NCI-H2107 (cell line): ENCODE data around the gene KCNMA1.
"Not testable (repeated sequence)": the region's sequence is repeated elsewhere in the genome, so short reads cannot be mapped to it uniquely, and the experiment has no call there.

ENCODE experiments used
- DNase-seq: peaks from one replicate; lab custom pipeline; 2025; lab: John Stamatoyannopoulos, UW

Gene KCNMA1

DNA sequence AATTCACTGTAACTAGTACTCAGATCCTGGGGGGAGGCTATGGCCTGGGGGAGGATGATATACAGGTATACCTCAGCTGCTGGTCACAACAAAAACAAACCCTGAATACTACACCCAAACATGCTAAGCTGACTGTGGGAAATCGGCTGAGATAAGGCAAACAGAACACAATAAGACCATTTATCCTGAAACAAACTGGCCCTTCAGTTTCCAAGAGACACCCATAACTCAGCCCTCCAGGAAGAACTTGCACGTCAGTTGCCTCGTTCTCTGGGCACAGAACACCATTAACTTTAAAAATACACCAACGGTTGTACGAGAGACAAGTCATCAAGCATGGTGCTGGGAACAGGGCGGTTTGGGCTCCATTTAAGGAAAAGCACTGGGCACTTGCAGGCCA is 24.1 kb upstream of the KCNMA1 start:
- no peak for DNase-seq

DNA sequence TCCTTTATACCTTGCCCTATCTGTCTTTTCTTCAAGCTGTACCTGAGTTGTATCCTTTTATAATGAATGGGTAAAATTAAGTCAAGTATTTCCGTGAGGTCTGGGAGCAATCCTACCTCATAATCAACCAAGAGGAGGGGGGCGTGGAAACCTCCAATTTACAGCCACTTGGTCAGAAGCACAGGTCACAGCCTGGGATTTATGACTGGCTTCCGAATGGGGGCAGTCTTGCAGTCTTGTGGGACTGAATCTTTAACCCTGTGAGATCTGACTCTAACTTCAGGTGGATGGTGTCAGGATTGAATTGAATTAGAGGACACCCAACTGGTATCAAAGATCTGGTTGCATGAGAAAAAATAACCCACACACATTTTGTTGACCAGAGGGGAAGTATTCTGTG is 23.5 kb upstream of the KCNMA1 start:
- DNase-seq = no peak

DNA sequence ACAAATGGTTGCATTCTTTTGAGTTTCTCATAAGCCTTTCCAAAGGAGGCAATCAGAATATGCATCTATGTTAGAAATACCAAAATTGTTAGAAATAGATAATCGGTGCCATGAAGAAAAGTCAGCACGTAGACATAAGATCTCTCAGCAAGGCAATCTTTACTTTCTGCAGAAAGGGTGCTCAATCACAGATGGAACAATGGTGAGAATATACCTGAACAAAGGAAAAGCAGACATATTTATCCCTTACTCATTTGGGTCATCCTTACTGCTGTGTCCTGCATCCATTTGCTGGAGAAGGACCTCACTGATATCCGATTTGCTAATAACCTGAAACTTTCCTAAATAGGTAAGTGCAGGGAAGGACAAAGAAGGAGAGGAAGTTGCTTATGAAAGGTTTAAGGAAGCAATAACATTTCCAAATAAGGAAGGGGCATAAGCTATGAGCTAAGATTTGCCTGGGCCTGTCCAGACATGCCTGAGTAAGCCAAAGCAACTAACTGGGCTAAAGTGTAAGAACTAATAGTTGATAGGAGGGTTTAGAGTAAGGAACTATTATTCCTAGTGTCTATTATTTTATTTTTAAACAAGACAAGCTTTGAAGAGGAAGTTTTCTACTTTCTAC is 21.6 kb upstream of the KCNMA1 start:
- DNase-seq = not testable (repeated sequence)

DNA sequence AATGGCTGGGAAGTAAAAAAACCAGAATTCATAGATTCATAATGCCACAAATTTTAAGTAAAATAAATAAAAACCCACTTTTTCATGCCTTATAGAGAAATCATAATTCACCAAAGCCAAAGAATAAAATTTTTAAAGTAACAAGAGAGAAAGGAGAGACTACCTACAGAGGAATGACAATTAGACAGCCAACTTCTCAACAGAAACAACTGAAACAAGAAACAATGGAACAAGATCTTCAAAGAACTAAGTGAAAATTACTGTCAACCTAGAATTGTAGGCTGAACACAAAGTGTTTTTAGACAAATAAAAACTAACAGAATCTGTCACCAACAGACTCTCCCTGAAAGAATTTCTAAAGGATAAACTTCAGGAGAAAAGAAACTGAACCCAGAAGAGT is 15.6 kb upstream of the KCNMA1 start:
- DNase-seq = no peak

DNA sequence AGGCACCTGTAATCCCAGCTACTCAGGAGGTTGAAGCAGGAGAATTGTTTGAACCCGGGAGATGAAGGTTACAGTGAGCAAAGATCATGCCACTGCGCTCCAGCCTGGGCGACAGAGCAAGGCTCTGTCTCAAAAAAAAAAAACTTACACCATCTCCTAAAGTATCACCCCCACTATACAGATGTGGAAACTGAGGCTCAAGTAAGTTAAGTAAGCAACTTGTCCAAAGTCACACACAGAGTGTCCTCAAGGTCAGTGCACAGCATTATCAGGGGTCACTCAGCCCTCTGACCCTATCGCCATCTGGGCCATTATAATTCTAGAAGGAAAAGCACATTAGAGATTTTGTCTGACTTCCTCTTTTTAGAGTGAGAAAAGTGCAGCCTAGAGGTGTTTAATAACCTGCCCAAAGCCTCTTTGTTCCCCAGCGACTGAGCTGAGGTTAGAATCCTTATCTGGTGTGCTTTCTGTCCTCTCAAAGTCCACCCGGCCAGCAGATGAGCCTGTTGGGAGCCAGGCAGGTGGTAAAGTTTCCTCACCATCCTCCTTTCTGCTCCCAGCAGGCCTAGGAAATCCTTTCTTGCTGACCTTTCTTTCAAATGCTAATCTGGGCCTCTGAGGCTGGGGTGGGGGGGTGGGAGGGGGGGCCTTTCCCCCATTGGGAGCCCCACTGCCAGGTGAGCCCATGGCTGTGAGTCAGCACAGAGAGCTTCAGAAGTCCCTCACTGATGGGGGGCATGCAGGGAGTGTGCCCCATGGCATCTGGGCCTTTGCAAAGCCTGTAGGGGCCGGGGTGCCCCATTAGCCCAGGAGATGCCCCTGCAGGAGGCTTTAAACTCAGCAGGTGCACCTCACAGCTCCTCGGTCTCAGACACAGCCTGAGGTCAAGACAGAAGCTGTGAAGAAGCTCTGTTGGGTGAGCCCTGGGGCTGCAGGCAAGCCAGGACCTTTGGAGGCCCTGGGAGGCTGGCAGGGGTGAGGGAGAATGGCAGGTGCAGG is 12.0 kb upstream of the KCNMA1 start:
- DNase-seq = no peak

DNA sequence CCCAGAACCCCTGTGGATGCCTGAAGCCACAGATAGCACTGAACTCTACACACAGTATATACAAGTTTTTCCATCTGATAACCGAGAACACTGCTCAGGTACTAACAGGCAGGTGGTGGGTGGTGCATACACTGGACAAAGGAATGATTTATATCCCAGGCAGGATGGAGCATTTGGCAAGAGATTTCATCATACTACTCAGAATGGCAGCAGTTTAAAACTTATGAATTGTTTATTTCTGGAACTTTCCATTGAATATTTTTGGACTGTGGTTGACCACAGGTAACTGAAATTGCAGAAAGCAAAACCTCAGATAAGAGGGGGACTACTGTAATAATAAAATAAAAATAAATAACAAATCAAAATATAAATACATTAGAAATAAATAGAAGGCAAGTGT is 10.9 kb upstream of the KCNMA1 start:
- DNase-seq = no peak

DNA sequence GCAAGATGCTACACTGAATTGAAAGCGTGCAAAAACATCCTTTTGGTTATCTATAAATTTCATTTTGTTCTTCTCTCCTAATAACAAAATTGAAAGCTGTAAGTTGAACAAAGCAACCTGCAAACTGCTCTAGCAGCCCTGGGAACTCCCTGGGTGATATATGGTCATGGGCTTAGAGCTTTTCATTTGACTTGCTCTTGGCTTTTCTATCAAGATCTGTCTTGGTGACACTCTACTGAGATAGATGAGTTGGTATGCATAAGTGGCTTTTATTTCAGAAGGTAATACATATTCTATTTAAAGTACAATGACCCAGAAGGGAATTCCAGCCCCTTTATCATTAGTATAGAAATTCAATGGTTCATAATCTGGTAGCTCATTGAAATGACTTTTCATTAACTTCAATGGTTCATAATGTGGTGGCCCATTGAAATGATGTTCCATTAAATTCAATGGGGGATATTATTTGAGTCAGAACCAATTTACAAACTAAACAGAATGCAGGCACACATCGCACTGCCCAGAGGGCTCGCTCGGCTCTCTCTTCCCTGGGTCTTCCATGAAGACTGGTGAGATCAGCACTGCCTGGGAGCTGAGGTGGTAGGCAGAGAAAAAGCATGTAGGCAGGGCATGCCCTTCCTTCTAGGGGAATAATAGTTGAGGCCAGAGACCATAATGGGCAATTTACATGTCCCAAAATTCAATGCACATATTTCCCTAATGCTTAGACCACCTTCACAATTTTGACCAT is 10.1 kb upstream of the KCNMA1 start:
- no peak for DNase-seq

DNA sequence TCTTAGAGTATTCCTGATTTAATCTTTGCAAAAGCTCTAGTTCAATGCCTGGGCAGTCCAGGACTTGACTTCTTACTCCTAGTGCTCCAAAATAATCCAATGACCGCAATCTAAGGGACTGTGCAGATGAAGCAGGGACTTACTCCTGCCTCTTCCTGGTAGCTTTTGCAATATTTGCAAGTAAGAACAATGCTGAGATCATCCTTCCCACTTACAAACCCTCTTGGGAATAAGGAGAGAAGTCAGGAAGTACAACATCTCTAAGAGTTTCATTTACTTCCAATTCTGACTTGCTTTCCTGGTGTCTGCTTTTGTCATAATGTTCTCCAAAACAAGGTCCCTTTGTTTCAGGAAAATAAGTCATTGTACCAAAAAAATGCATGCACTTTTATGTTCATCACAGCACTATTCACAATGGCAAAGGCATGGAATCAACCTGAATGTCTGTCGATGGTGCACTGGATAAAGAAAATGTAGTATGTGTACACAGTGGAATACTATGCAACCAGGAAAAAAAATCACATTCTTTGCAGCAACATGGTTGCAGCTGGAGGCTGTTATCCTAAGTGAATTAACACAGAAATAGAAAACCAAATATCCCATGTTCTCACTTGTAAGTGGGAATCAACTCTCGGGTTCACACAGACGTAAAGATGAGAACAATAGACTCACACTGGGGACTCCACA is 7.1 kb upstream of the KCNMA1 start:
- no peak for DNase-seq

DNA sequence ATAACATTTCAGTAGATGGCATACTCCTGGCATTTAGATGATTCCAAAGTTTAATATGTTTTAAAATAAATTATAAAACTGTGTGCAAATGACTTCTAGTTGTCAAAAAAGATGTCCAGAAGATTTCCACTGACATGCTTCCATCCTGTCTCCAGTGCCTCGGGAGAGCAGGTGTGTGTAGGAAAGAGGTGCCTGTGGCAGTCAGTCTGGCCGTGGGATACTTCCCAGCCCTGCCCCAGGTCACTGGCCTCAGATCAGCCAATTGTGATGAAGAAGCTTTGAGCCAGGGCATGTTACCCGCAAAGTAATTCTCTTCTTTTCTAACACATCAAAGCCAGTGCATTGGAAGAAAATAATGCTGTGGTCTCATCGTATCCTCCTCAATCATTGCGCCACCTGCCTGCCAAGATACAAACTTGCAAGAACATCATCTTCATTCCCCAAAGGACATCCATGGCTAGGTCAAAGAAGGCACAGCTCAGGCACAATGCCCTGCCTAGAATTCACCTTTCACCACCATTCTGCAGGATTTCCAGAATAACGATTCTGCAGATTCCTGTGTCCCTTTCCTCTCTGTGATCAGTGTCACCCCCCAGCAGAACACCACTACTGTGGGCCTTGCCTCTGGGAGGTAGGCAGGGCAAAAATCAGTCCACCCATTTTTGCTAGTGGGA is 6.3 kb upstream of the KCNMA1 start:
- no peak for DNase-seq

DNA sequence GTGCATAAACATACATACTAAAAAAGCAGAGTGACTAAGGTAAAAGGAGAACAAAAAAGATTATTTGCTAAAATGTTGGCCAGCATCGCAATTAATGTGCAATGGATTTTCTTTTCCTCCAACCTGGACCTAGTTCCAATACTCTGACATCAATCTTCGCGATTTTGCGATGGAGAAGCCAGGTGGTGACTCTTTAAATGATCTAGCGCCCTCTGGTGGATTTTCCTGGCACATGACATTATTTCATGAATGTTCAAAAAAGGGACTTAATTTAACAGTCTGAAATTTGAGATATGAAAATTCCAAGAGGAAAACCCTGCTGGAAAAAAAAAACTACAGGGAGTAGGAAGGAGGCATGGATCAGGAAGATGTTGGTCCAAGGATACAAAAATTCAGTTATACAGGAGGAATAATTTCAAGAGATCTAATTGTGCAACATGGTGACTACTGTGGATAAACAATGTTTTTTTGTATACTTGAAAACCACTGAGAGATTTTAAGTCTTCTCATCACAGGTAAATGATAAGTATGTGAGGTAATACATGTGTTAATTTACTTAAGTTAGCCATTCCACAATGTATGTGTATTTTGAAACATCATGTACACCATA is 4.3 kb upstream of the KCNMA1 start:
- DNase-seq = peak; percentile 55

DNA sequence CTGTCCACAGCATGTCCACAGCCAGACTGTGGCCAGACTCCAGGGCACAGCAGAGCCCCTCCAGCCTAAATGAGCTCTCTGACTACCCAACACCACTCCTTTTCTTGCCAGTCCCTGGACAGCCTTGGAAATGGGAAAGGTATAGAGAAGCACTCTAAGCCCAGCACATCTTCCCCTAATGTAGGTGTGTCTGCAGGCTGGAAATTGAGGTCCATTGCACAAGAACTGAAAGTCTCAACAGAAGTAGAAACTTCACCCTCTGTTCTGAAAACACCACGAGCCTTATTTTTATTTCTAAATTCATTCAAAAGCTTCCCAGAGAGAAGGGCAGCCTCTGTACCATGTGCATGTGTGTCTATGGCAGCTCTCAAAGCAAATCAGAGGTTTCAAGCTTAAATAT is 3.7 kb upstream of the KCNMA1 start:
- DNase-seq = no peak

DNA sequence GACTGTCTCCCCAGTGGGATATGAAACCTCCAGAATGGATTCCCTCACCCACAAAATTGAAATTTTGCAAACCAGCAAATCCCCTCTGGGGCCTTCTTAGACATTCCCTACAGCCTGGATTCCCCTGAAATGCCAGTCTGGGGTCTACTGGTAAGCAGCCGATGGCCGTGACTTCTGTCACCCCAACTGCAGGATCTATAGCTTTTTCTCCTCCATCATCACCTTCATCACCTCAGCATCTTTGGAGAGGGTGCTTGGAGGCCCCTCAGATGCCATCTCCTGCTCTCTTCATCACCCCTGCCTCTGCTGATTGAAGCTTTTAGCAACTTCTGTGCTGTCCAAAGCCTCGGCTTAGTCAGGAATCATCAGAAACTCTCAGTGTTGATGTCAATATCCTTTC is 2.6 kb upstream of the KCNMA1 start:
- no peak for DNase-seq

DNA sequence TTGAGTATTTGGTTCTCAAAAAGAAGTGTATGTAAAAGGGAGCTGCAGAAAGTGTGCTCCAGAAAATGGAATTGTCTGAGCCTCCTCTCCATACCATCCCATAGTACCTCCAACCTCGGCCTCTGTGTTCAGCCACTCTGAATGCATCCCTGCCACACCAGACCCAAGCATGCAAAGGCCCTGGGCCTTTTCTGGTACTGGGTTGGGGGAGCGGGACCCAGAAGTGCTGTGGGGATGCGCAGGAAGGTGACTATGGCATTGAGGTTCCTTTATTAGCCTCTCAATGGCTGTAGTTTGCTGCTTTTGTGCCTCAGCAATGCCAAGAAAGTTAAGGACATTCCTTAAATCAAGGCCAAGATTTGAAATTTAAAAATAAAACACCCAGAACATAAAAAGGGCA is 2.1 kb upstream of the KCNMA1 start:
- DNase-seq = no peak

DNA sequence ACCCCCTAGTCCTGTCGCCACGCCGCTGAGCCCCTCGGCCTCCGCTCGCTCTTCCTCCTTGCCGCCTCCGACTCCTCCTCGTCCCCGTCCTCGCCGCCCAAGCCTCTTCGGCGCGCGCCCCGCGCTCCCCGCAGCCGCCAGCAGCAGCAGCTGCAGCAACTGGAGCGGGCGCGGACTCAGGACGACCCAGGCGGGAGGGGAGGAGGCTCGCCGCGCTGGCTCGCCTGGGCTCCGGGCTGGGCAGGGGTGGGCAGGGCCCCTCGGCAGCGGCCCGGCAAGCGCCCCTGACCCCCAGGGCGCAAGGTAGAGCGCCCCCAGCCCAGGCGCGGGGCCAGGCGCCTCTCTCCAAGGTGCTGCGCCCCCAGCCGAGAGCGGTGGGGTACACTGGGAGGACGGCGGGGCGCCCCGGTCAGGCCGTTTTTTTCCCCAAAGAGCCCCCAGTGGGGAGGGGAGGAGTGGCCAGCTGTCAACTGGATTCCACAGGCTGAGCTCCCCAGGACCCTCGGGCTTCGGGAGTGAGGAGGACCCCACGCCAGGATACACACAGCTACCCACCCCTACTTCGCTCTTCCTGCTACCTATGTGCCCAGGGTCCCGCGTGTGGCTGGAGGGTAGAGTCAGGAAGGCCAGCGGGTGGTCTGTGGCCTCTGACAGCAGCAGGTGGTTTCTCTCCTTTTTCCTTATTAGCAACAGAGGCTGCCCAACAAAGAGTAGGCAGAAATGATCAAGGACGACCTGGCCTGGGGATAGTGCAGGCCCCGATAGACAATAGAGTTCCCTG is 903 bp upstream of the KCNMA1 start:
- DNase-seq = no peak

DNA sequence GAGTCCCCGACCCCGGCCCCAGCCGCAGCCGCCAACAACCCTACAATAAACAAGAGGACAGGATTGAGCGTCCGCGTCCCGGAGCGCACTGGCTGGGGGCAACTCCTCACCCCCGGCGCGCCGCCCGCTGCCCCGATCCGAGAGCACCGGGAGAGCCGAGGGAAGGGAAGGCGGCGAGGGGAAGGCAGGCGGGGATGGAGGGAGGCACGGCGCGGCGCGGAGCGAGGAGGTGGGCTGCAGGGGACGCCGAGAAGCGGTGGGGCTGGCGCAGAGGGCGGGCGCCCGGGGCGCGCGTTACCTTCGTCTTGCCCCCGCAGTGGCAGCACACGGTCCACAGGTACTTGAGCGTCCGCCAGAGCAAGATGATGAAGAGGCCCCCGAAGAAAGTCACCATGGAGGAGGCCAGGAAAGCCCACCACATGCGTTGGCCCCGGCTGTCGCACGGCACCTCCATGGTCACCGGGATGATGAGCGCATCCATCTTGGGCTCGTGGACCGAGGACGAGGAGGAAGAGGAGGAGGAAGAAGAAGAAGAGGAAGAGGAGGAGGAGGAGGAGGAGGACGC is 559 bp downstream of the KCNMA1 start:
- DNase-seq = no peak

DNA sequence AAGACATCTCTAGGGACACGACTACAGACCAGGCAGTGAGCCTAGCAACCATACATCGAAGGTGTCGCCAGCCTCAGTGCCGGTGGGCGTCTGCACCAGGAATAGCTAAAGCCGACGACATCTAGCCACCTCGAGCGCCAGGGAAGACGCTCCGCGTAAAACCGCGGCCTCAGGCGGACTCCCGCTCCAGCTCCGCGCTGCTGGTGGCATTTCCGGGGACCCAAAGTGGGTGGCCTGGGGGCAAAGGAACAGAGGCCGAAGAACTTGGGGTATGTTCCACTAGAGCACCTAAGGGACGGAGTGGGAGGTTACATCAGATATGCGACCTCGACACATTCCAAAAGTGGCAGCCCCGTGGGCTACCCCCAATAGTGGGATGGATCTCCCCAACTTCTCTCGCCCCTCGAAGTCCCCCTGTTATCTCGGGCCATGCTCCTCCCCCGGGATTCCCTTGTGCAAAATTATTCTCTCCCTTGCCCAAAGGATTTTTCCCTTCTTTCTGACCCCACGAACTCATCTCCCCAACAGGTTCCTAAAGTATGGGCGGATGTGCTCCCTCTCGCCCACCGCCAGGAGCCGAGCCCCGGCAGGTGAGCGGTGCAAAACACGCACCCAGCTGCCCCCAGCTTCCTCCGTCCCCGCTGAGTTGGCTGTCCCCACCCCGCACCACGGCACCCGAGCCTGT is 1.2 kb downstream of the KCNMA1 start:
- DNase-seq = no peak

DNA sequence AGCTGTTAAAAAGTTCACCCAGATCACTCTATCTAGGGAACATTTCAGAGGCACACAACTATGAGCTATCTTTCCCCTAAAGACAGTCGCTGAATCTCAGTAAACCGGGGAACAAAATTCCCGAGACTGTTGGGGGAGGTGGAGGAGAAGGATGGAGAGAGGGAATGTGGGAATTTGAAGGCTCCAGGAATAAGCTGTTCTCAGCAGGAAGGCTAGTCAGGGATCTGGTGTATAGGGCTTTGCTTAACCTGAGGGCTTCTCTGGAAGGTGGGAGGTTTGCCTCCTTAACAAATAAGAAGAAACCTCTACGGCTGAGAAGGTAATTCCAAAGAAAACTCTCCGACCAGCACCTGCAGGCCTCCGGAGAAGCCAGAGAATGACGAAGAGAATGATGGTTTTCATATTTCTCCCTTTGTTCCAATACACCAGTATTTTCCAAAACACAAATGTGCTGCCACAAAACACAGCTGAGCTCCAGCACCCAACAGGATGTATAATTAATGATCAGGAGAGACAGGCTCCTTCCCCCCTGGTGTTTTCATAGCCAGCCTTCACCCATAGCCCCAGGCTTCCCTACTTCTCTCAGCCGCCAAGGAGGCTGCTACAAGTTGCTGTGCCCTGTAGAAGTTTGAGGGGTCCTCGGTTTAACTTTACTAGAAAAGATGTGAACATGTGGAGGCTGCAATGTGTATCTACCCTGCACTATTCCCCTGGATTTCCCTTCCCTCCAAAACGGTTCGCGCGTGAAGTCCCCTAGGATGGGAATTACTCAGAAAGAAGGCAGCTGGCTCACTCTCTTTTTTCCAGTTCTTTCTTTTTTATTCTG is 2.0 kb downstream of the KCNMA1 start:
- no peak for DNase-seq

DNA sequence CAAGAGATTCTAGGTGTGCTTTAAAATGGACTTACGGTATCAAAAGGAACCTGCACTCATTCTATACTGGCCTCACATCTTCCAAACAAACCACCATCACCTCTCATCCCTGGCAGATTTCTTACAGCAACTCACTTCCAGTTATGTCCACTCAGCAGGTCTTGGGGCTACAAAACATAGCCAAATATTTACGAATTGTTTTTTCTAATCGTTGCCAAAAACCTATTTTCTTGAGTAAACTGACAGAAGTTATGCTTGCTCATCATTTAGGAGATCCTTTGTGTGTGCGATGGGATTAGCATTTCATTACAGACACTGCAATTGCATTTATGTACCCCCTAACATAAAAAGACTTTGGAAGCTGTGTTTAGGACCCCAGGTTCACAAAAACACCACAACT is 2.7 kb downstream of the KCNMA1 start:
- no peak for DNase-seq

DNA sequence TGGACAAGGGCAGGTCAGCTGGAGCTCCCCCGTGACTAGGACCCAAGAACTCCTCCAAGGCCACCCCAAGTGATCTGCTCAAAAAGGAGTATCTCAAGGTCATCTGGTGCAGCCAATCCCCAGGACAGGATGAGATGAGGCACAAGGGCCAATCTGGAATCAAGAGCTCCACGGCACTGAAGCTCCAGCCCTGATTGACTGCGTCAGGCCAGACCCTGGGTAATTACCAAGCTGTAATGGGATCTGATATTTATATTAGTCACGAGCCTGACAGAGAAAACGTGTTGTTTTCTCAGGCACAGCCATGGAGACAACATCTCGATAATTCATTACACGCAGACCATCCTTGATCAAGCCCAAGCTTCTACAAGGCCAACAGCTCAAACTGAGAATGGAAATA is 4.2 kb downstream of the KCNMA1 start:
- DNase-seq = no peak
